GM23338 (cell line): ENCODE measurements around the gene VNN1.
"Not testable (repeated sequence)": the region's sequence is repeated elsewhere in the genome, so short reads cannot be mapped to it uniquely, and the experiment has no call there.

Source experiments
- CREB1 ChIP-seq: fragments of 250-450 bp; sonication (Bioruptor Pico); IDR thresholded peaks from 2 replicates; pipeline ENCODE4 v1.5.0; 2020; ENCODE audit warnings: low read depth, mild to moderate bottlenecking, moderate library complexity
- CTCF ChIP-seq, 2 experiments: fragments of 200-600 bp in 1 of 2; sonication (generic) in 1 of 2; conservative IDR thresholded peaks; 2 replicates each; pipeline versions ENCODE4 v1.5.1 to v1.6.1; 2016 to 2017; ENCODE audit warnings: antibody characterized with exemption in 2 of 2, low read depth in 2 of 2, mild to moderate bottlenecking in 2 of 2, moderate library complexity in 1 of 2
- ETS1 ChIP-seq: IDR thresholded peaks from 2 replicates; pipeline ENCODE4 v1.6.1; 2016; ENCODE audit warnings: antibody characterized with exemption
- EZH2 ChIP-seq: fragments of 200-600 bp; sonication (generic); IDR thresholded peaks from one replicate; pipeline ENCODE4 v1.8.0; 2017; ENCODE audit warnings: antibody characterized with exemption, mild to moderate bottlenecking, low read depth; ENCODE audit not compliant: unreplicated experiment
- EZH2phosphoT487 ChIP-seq: fragments of 200-600 bp; sonication (generic); IDR thresholded peaks from one replicate; pipeline ENCODE4 v1.8.1; 2018; ENCODE audit warnings: antibody characterized with exemption; ENCODE audit not compliant: unreplicated experiment
- JUNB ChIP-seq: IDR thresholded peaks from one replicate; pipeline ENCODE4 v1.6.1; 2016; ENCODE audit warnings: antibody characterized with exemption; ENCODE audit not compliant: unreplicated experiment
- NANOG ChIP-seq: IDR thresholded peaks from 2 replicates; pipeline ENCODE4 v1.6.1; 2016; ENCODE audit warnings: antibody characterized with exemption, borderline replicate concordance
- POLR2AphosphoS5 ChIP-seq: IDR thresholded peaks from 2 replicates; pipeline ENCODE4 v1.6.1; 2016; ENCODE audit warnings: antibody characterized with exemption, low read depth
- REST ChIP-seq: IDR thresholded peaks from one replicate; pipeline ENCODE4 v1.6.1; 2018; ENCODE audit warnings: antibody characterized with exemption; ENCODE audit not compliant: unreplicated experiment
- STAT1 ChIP-seq: IDR thresholded peaks from one replicate; pipeline ENCODE4 v1.6.1; 2016; ENCODE audit warnings: antibody characterized with exemption; ENCODE audit not compliant: unreplicated experiment
- ZNF114 ChIP-seq: fragments of 250-450 bp; sonication (Bioruptor Pico); IDR thresholded peaks from 2 replicates; pipeline ENCODE4 v1.5.0; 2020; ENCODE audit warnings: mild to moderate bottlenecking, moderate library complexity
- ZNF331 ChIP-seq: fragments of 250-450 bp; sonication (Bioruptor Pico); IDR thresholded peaks from 2 replicates; pipeline ENCODE4 v1.5.0; 2020; ENCODE audit warnings: low read depth, mild to moderate bottlenecking, moderate library complexity
- TF ChIP-seq, protein P1 (sequence below): fragments of 250-450 bp; sonication (Bioruptor Pico); IDR thresholded peaks from 2 replicates; pipeline ENCODE4 v1.5.0; 2020; ENCODE audit warnings: mild to moderate bottlenecking, moderate library complexity

DNA sequence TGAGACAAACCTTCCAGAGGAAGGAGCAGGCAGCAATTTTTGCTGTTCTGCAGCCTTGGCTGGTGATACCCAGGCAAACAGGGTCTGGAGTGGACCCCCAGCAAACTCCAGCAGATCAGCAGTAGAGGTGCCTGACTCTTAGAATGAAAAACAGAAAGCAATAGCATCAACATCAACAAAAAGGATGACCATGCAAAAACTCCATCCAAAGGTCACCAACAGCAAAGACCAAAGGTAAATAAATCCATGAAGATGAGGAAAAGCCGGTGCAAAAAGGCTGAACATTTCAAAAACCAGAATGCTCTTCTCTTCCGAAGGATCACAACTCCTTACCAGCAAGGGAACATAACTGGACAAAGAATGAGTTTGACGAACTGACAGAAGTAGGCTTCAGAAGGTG lies 77.9 kb downstream of the VNN1 start:
- not testable (repeated sequence) for TF ChIP-seq EZH2phosphoT487; CTCF (conservative IDR thresholded peaks at IDR 0.05; ENCODE audit: low read depth in 2 of 2); REST; EZH2; ZNF331 (CRISPR knock-in tag); JUNB; CREB1 (CRISPR knock-in tag); POLR2AphosphoS5; NANOG; ETS1; ZNF114 (CRISPR knock-in tag); STAT1
- TF ChIP-seq, protein P1, sequence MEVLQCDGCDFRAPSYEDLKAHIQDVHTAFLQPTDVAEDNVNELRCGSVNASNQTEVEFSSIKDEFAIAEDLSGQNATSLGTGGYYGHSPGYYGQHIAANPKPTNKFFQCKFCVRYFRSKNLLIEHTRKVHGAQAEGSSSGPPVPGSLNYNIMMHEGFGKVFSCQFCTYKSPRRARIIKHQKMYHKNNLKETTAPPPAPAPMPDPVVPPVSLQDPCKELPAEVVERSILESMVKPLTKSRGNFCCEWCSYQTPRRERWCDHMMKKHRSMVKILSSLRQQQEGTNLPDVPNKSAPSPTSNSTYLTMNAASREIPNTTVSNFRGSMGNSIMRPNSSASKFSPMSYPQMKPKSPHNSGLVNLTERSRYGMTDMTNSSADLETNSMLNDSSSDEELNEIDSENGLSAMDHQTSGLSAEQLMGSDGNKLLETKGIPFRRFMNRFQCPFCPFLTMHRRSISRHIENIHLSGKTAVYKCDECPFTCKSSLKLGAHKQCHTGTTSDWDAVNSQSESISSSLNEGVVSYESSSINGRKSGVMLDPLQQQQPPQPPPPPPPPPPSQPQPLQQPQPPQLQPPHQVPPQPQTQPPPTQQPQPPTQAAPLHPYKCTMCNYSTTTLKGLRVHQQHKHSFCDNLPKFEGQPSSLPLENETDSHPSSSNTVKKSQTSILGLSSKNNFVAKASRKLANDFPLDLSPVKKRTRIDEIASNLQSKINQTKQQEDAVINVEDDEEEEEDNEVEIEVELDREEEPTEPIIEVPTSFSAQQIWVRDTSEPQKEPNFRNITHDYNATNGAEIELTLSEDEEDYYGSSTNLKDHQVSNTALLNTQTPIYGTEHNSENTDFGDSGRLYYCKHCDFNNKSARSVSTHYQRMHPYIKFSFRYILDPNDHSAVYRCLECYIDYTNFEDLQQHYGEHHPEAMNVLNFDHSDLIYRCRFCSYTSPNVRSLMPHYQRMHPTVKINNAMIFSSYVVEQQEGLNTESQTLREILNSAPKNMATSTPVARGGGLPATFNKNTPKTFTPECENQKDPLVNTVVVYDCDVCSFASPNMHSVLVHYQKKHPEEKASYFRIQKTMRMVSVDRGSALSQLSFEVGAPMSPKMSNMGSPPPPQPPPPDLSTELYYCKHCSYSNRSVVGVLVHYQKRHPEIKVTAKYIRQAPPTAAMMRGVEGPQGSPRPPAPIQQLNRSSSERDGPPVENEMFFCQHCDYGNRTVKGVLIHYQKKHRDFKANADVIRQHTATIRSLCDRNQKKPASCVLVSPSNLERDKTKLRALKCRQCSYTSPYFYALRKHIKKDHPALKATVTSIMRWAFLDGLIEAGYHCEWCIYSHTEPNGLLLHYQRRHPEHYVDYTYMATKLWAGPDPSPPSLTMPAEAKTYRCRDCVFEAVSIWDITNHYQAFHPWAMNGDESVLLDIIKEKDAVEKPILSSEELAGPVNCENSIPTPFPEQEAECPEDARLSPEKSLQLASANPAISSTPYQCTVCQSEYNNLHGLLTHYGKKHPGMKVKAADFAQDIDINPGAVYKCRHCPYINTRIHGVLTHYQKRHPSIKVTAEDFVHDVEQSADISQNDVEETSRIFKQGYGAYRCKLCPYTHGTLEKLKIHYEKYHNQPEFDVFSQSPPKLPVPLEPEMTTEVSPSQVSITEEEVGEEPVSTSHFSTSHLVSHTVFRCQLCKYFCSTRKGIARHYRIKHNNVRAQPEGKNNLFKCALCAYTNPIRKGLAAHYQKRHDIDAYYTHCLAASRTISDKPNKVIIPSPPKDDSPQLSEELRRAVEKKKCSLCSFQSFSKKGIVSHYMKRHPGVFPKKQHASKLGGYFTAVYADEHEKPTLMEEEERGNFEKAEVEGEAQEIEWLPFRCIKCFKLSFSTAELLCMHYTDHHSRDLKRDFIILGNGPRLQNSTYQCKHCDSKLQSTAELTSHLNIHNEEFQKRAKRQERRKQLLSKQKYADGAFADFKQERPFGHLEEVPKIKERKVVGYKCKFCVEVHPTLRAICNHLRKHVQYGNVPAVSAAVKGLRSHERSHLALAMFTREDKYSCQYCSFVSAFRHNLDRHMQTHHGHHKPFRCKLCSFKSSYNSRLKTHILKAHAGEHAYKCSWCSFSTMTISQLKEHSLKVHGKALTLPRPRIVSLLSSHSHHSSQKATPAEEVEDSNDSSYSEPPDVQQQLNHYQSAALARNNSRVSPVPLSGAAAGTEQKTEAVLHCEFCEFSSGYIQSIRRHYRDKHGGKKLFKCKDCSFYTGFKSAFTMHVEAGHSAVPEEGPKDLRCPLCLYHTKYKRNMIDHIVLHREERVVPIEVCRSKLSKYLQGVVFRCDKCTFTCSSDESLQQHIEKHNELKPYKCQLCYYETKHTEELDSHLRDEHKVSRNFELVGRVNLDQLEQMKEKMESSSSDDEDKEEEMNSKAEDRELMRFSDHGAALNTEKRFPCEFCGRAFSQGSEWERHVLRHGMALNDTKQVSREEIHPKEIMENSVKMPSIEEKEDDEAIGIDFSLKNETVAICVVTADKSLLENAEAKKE (CRISPR knock-in tag) = not testable (repeated sequence)
